Endothelial cell of umbilical vein (primary cell): ENCODE results near the gene ZFYVE28. TPM values are rescaled to one million over a fixed set of nuclear protein-coding genes. Genes with fewer than 3 reads are reported as not detected.

Source experiments
- BruUV-seq: library from RNA; stranded (reverse); fragments of 400-500 nt; replicated peaks from 2 replicates; lab custom pipeline; 2021; lab: Mats Ljungman, UMichigan
- CTCF ChIA-PET: fragments of 300-600, 350-600 bp; sonication (Branson Sonifier 250); formaldehyde crosslinking; loops from one replicate; lab custom pipeline; 2021; ENCODE audit warnings: antibody characterized with exemption, inconsistent platforms; lab: Charles Lee
- POLR2A ChIA-PET: fragments of 300-600, 350-600 bp; sonication (Branson Sonifier 250); formaldehyde crosslinking; loops from one replicate; lab custom pipeline; 2021; ENCODE audit warnings: antibody characterized with exemption, inconsistent platforms; lab: Charles Lee
- DNase-seq: peaks from one replicate; pipeline ENCODE4 v3.0.0-alpha.2; 2011; ENCODE audit warnings: low read depth, low spot score
- FAIRE-seq: peaks from 2 replicates; lab custom pipeline; 2011; peaks lifted over from hg19 to GRCh38; lab: Jason Lieb, UNC
- H2AFZ ChIP-seq: 2 replicates; pipeline ENCODE4 v1.6.0; 2012; ENCODE audit warnings: low read depth, low read length, control low read depth, inconsistent platforms
- H3K27ac ChIP-seq: 2 replicates; pipeline ENCODE4 v1.5.1; 2011; ENCODE audit warnings: low read depth, mild to moderate bottlenecking, control low read depth, low read length, moderate library complexity; ENCODE audit not compliant: insufficient read depth
- H3K27me3 ChIP-seq, 2 experiments: 2 replicates each; pipeline versions ENCODE4 v1.6.0 to v1.6.1; 2011; ENCODE audit warnings: low read length in 2 of 2, mixed read lengths in 1 of 2; ENCODE audit not compliant: control insufficient read depth in 2 of 2, insufficient read depth in 2 of 2
- H3K36me3 ChIP-seq, 2 experiments: 2 replicates in 1 of 2; 3 replicates in 1 of 2; pipeline ENCODE4 v1.5.1; 2011; ENCODE audit warnings: low read length in 2 of 2, mild to moderate bottlenecking in 1 of 2, moderate library complexity in 1 of 2; ENCODE audit not compliant: control insufficient read depth in 2 of 2, insufficient read depth in 2 of 2; ENCODE audit errors: extremely low read depth in 1 of 2
- H3K4me1 ChIP-seq: 3 replicates; pipeline ENCODE4 v1.5.1; 2011; ENCODE audit warnings: mild to moderate bottlenecking, low read length; ENCODE audit not compliant: control insufficient read depth, insufficient read depth; ENCODE audit errors: extremely low read depth
- H3K4me2 ChIP-seq: 2 replicates; pipeline ENCODE4 v1.6.1; 2011; ENCODE audit warnings: low read length, control low read depth, mixed read lengths; ENCODE audit not compliant: insufficient read depth
- H3K4me3 ChIP-seq, 3 experiments: fragments of 200-600 bp in 1 of 3; sonication (generic), shearing (Covaris generic) in 1 of 3; replicated peaks in 1 of 3; 2 replicates each; pipeline ENCODE4 v1.5.1; 2011 to 2016; ENCODE audit warnings: control low read depth in 3 of 3, low read length in 3 of 3, mild to moderate bottlenecking in 2 of 3, inconsistent platforms in 1 of 3, low read depth in 1 of 3, moderate library complexity in 1 of 3; ENCODE audit not compliant: insufficient read depth in 1 of 3
- H3K79me2 ChIP-seq: 2 replicates; pipeline ENCODE4 v1.6.0; 2012; ENCODE audit warnings: low read length, inconsistent platforms; ENCODE audit not compliant: control insufficient read depth, insufficient read depth
- H3K9ac ChIP-seq: replicated peaks from 2 replicates; pipeline ENCODE3; 2011; ENCODE audit warnings: low read length, control low read depth; ENCODE audit not compliant: insufficient read depth; ENCODE audit errors: extremely low read depth
- H3K9me1 ChIP-seq: replicated peaks from 3 replicates; pipeline ENCODE4 v1.6.0; 2011; ENCODE audit warnings: mild to moderate bottlenecking, low read length; ENCODE audit not compliant: control insufficient read depth, insufficient read depth; ENCODE audit errors: extremely low read depth
- H3K9me3 ChIP-seq: replicated peaks from 2 replicates; pipeline ENCODE4 v1.5.1; 2012; ENCODE audit warnings: low read length, inconsistent platforms; ENCODE audit not compliant: control insufficient read depth, insufficient read depth
- H4K20me1 ChIP-seq: replicated peaks from 2 replicates; pipeline ENCODE3; 2011; ENCODE audit warnings: mild to moderate bottlenecking, low read length; ENCODE audit not compliant: control insufficient read depth, insufficient read depth; ENCODE audit errors: extremely low read depth
- CTCF ChIP-seq, 2 donors: IDR thresholded peaks; 1 replicate in 1 of 2; 2 replicates in 1 of 2; pipeline ENCODE4 v1.5.1; 2011; ENCODE audit warnings: low read length in 2 of 2, mild to moderate bottlenecking in 2 of 2, moderate library complexity in 2 of 2, control low read depth in 1 of 2, inconsistent platforms in 1 of 2, low read depth in 1 of 2; ENCODE audit not compliant: insufficient read depth in 1 of 2; ENCODE audit errors: extremely low read depth in 1 of 2
- FOS ChIP-seq: IDR thresholded peaks from 2 replicates; pipeline ENCODE4 v1.6.1; 2011; ENCODE audit warnings: mild to moderate bottlenecking, low read length, moderate library complexity, borderline replicate concordance; ENCODE audit not compliant: insufficient read depth
- JUN ChIP-seq: IDR thresholded peaks from 2 replicates; pipeline ENCODE4 v1.6.1; 2011; ENCODE audit warnings: borderline replicate concordance, low read depth; ENCODE audit not compliant: insufficient read length, insufficient read depth
- MAX ChIP-seq: IDR thresholded peaks from 2 replicates; pipeline ENCODE4 v1.6.1; 2011; ENCODE audit not compliant: insufficient read depth, insufficient read length
- POLR2A ChIP-seq: IDR thresholded peaks from 2 replicates; pipeline ENCODE4 v1.6.1; 2012; ENCODE audit warnings: low read depth, mild to moderate bottlenecking, control low read depth, low read length
- dilution Hi-C: fragments of 300-500 bp; cut with MboI; formaldehyde crosslinking; loops from one replicate; pipeline ENCODE4 v1.15.0; 2019; ENCODE audit warnings: low sequenced_read_pairs; ENCODE audit not compliant: extremely low pct_ligation_motif_present
- intact Hi-C: fragments of 100-400 bp; cut with micrococcal nuclease; formaldehyde crosslinking; loops from one replicate; pipeline ENCODE4 v1.10.0; 2022
- polyA plus RNA-seq, 4 experiments: library from polyadenylated mRNA; depleted of rRNA in 3 of 4; stranded (reverse) in 3 of 4; unstranded in 1 of 4; fragments of >200 nt; gene quantifications; 2 replicates each; pipeline versions ENCODE4 v1.2.1 to v1.2.3, GENCODE V29; 2011 to 2012; ENCODE audit warnings: missing spikeins in 1 of 4
- total RNA-seq: library from RNA; stranded (reverse); gene quantifications from 2 replicates; pipeline ENCODE4 v1.2.3, GENCODE V29; 2021

Gene ZFYVE28
- total and polyA plus RNA-seq, 2 donors (not counting 3 experiments of a cell fraction or from before 2014, with no cell fraction given), result 5.8 to 7.1 TPM

GRCh38 chr4:2292646-2293108, 125.8 kb downstream of the ZFYVE28 start:
- intact Hi-C loops (no loop called here), dilution Hi-C loops (no loop called here)
- Histone ChIP-seq H3K4me2 (no peak overlapping the region), H3K9ac (no peak overlapping the region), H3K9me1 (no peaks in the 10 kb centered on the region), H3K4me3 (no peak overlapping the region), H2AFZ (no peak overlapping the region), H3K27me3 (no peaks in the 10 kb centered on the region), H4K20me1 (no peaks in the 10 kb centered on the region), H3K79me2 (no peaks in the 10 kb centered on the region), H3K4me1 (no peaks in the 10 kb centered on the region), H3K9me3 (no peaks in the 10 kb centered on the region), H3K27ac (no peak overlapping the region), H3K36me3 (no peaks in the 10 kb centered on the region)
- BruUV-seq, result no TSS peak
- FAIRE-seq (no peak), DNase-seq (no peak)
- CTCF ChIA-PET, result no interaction called here
- POLR2A ChIA-PET, result no interaction called here
- TF ChIP-seq FOS, result no peak
- TF ChIP-seq POLR2A, result no peak
- TF ChIP-seq JUN, result no peak
- TF ChIP-seq CTCF (IDR thresholded peaks at IDR 0.05; ENCODE audit: extremely low read depth in 1 of 2, insufficient read depth in 1 of 2, low read depth in 1 of 2, low read length in 2 of 2), result no peak
- TF ChIP-seq MAX, result no peak
